WTC11 (cell line): ENCODE results near the gene GPC1.

ENCODE experiments used
- ARID4B ChIP-seq: sonication (generic); formaldehyde crosslinking; IDR thresholded peaks from 2 replicates; pipeline ENCODE4 v1.8.0; 2023; ENCODE audit warnings: missing genetic modification reagents, mild to moderate bottlenecking, borderline replicate concordance
- ATF1 ChIP-seq: sonication (generic); formaldehyde crosslinking; IDR thresholded peaks from 2 replicates; pipeline ENCODE4 v1.8.1; 2023; ENCODE audit warnings: mild to moderate bottlenecking, moderate library complexity, missing genetic modification reagents
- CTCF ChIP-seq: fragments of 200-600 bp; IDR thresholded peaks from 2 replicates; pipeline ENCODE4 v1.8.0; 2022; ENCODE audit warnings: antibody characterized with exemption
- FOXJ3 ChIP-seq: sonication (generic); formaldehyde crosslinking; IDR thresholded peaks from 2 replicates; pipeline ENCODE4 v1.9.0; 2021; ENCODE audit warnings: missing genetic modification reagents, mild to moderate bottlenecking, borderline replicate concordance
- JUN ChIP-seq: sonication (generic); formaldehyde crosslinking; IDR thresholded peaks from 2 replicates; pipeline ENCODE4 v1.8.0; 2023; ENCODE audit warnings: mild to moderate bottlenecking, missing genetic modification reagents
- NFYB ChIP-seq: sonication (generic); formaldehyde crosslinking; conservative IDR thresholded peaks from 2 replicates; pipeline ENCODE4 v1.8.0; 2022; ENCODE audit warnings: low read depth, missing genetic modification reagents
- NR1H2 ChIP-seq: sonication (generic); formaldehyde crosslinking; IDR thresholded peaks from 2 replicates; pipeline ENCODE4 v1.9.0; 2021; ENCODE audit warnings: mild to moderate bottlenecking, moderate library complexity, missing genetic modification reagents
- TEAD4 ChIP-seq: sonication (generic); formaldehyde crosslinking; IDR thresholded peaks from 2 replicates; pipeline ENCODE4 v1.8.0; 2022; ENCODE audit warnings: mild to moderate bottlenecking, missing genetic modification reagents
- TP53 ChIP-seq: sonication (generic); formaldehyde crosslinking; IDR thresholded peaks from 2 replicates; pipeline ENCODE4 v1.8.1; 2023; ENCODE audit warnings: mild to moderate bottlenecking, missing genetic modification reagents
- USF2 ChIP-seq: sonication (generic); formaldehyde crosslinking; IDR thresholded peaks from 2 replicates; pipeline ENCODE4 v1.8.1; 2023; ENCODE audit warnings: mild to moderate bottlenecking, missing genetic modification reagents, moderate library complexity
- ZNF512 ChIP-seq: sonication (generic); formaldehyde crosslinking; IDR thresholded peaks from 2 replicates; pipeline ENCODE4 v1.8.1; 2022; ENCODE audit warnings: missing genetic modification reagents, borderline replicate concordance

- TF ChIP-seq NR1H2 (CRISPR knock-in tag): no peak
- no peak for TF ChIP-seq ATF1 (CRISPR knock-in tag)
- no peak for TF ChIP-seq USF2
- no peak for TF ChIP-seq CTCF
- TF ChIP-seq FOXJ3 (CRISPR knock-in tag): no peak
- no peak for TF ChIP-seq ARID4B (CRISPR knock-in tag)
- TF ChIP-seq ZNF512 (CRISPR knock-in tag): no peak
- TF ChIP-seq JUN (CRISPR knock-in tag): no peak
- no peak for TF ChIP-seq TP53 (CRISPR knock-in tag)
- TF ChIP-seq TEAD4: no peak
- TF ChIP-seq NFYB: no peak
These were observed 3.6 kb downstream of the GPC1 start for GRCh38 chr2:240438810-240439697.
